Activated CD4-positive, alpha-beta T cell treated with anti-CD3 and anti-CD28 coated beads for 36 hours (primary cell): ENCODE results near the gene HOXB8. TPM values are rescaled to one million over a fixed set of nuclear protein-coding genes. Genes with fewer than 3 reads are reported as not detected.
A peak's percentile ranks its signal among the peaks of the same experiment; 100 is the strongest.

Experiments
- ATAC-seq: fragments of 200-7000 bp; cut with Tn5 transposase; one replicate; pipeline ENCODE4 v1.10.0; 2021; ENCODE audit warnings: mild to moderate bottlenecking, moderate library complexity
- CTCF ChIA-PET: fragments of 350-600 bp; sonication (Branson Sonifier 250); formaldehyde crosslinking; loops from one replicate; lab custom pipeline; 2021; ENCODE audit warnings: antibody characterized with exemption; lab: Charles Lee
- POLR2A ChIA-PET: fragments of 350-600 bp; sonication (Branson Sonifier 250); formaldehyde crosslinking; loops from one replicate; lab custom pipeline; 2021; ENCODE audit warnings: antibody characterized with exemption, inconsistent platforms; lab: Charles Lee
- DNase-seq: peaks from one replicate; pipeline ENCODE4 v3.0.0-alpha.2; 2020
- H3K27ac Mint-ChIP-seq: one replicate; pipeline ENCODE4 v1.8.0; 2021; ENCODE audit warnings: mixed read lengths
- H3K27me3 Mint-ChIP-seq: one replicate; pipeline ENCODE4 v1.8.0; 2021; ENCODE audit warnings: mixed read lengths
- H3K36me3 Mint-ChIP-seq: one replicate; pipeline ENCODE4 v1.8.0; 2021; ENCODE audit warnings: low read depth, mixed read lengths
- H3K4me1 Mint-ChIP-seq: one replicate; pipeline ENCODE4 v1.8.0; 2021; ENCODE audit warnings: mixed read lengths
- H3K4me3 Mint-ChIP-seq: one replicate; pipeline ENCODE4 v1.8.0; 2021; ENCODE audit warnings: mild to moderate bottlenecking, moderate library complexity, mixed read lengths
- H3K9me3 Mint-ChIP-seq: one replicate; pipeline ENCODE4 v1.8.0; 2021; ENCODE audit warnings: low read depth, mixed read lengths
- intact Hi-C, 2 experiments: fragments of 100-400 bp; cut with DNase I in 1 of 2; cut with micrococcal nuclease in 1 of 2; formaldehyde crosslinking; loops; one replicate each; pipeline versions ENCODE4 v1.14.2 to v1.15.1; 2022 to 2024; cut with DNase I, micrococcal nuclease
- total RNA-seq, 2 experiments: library from RNA; stranded (reverse); gene quantifications; one replicate each; pipeline ENCODE4 v1.2.3, GENCODE V29; 2021

HOXB8 gene
- total RNA-seq, 2 experiments from 2014 or later = not detected

- H3K4me3 Mint-ChIP-seq = peak overlapping the region; percentile 81
- no peak overlapping the region for H3K27ac Mint-ChIP-seq
- H3K27me3 Mint-ChIP-seq = peaks cover 40% of the 10 kb centered on the region
- POLR2A ChIA-PET = no interaction called here
- H3K9me3 Mint-ChIP-seq = no peaks in the 10 kb centered on the region
- DNase-seq (no peak), ATAC-seq (no peak)
- CTCF ChIA-PET = interaction anchor here (0.6 to 0.7 kb wide), 3 partner anchors 38 to 243 kb away, joined by 3 to 4 read pairs (median 3); no protein-coding TSS in a partner anchor
- intact Hi-C loops = loop anchor here in 1 of 2 experiments (5.0 kb wide), 1 partner anchor 34 kb away; no protein-coding TSS in a partner anchor
- H3K36me3 Mint-ChIP-seq = peaks cover 2% of the 10 kb centered on the region
- peaks cover 36% of the 10 kb centered on the region for H3K4me1 Mint-ChIP-seq
Measured at GRCh38 chr17:48576479-48577309, 38.4 kb downstream of the HOXB8 start.

GRCh38 chr17:48575673-48576478, 39.2 kb downstream of the HOXB8 start:
- DNase-seq (no peak), ATAC-seq (no peak)
- intact Hi-C loops = loop anchor here in 1 of 2 experiments (5.0 kb wide), 1 partner anchor 34 kb away; no protein-coding TSS in a partner anchor
- CTCF ChIA-PET = interaction anchor here (0.6 to 0.7 kb wide), 3 partner anchors 38 to 242 kb away, joined by 3 to 4 read pairs (median 3); no protein-coding TSS in a partner anchor
- Mint-ChIP-seq H3K36me3 (peaks cover 2% of the 10 kb centered on the region), H3K9me3 (no peaks in the 10 kb centered on the region), H3K27me3 (peaks cover 32% of the 10 kb centered on the region), H3K4me1 (peaks cover 31% of the 10 kb centered on the region), H3K4me3 (no peak overlapping the region), H3K27ac (no peak overlapping the region)
- POLR2A ChIA-PET = no interaction called here

GRCh38 chr17:48575066-48575582, 40.0 kb downstream of the HOXB8 start:
- H3K4me3 Mint-ChIP-seq = no peak overlapping the region
- CTCF ChIA-PET = interaction anchor here (0.6 to 1.2 kb wide), 7 partner anchors 38 to 495 kb away, joined by 3 to 4 read pairs (median 3); no protein-coding TSS in a partner anchor
- intact Hi-C loops = loop anchor here in 1 of 2 experiments (5.0 kb wide), 1 partner anchor 33 kb away; no protein-coding TSS in a partner anchor

GRCh38 chr17:48574505-48575065, 40.5 kb downstream of the HOXB8 start:
- ATAC-seq = no peak
- ChIA-PET POLR2A (interaction anchor here (0.7 kb wide), 1 partner anchor 253 kb away, joined by 3 read pairs; no protein-coding TSS in a partner anchor), CTCF (interaction anchor here (0.5 to 1.2 kb wide), 9 partner anchors 38 to 722 kb away, joined by 3 to 5 read pairs (median 3); no protein-coding TSS in a partner anchor)
- peaks cover 21% of the 10 kb centered on the region for H3K4me1 Mint-ChIP-seq
- peaks cover 2% of the 10 kb centered on the region for H3K36me3 Mint-ChIP-seq
- DNase-seq = no peak
- H3K4me3 Mint-ChIP-seq = no peak overlapping the region
- H3K9me3 Mint-ChIP-seq = no peaks in the 10 kb centered on the region
- peaks cover 24% of the 10 kb centered on the region for H3K27me3 Mint-ChIP-seq
- no peak overlapping the region for H3K27ac Mint-ChIP-seq
- intact Hi-C loops = loop anchor here in 1 of 2 experiments (5.0 kb wide), 1 partner anchor 32 kb away; no protein-coding TSS in a partner anchor

More at GRCh38 chr17:48575066-48575582, 40.0 kb downstream of the HOXB8 start:
- Mint-ChIP-seq H3K36me3 (peaks cover 2% of the 10 kb centered on the region), H3K27me3 (peaks cover 27% of the 10 kb centered on the region), H3K9me3 (no peaks in the 10 kb centered on the region), H3K27ac (no peak overlapping the region), H3K4me1 (peaks cover 24% of the 10 kb centered on the region)
- ATAC-seq (no peak), DNase-seq (no peak)
- POLR2A ChIA-PET = no interaction called here

GRCh38 chr17:48571826-48572417, 43.2 kb downstream of the HOXB8 start:
- H3K4me3 Mint-ChIP-seq = no peak overlapping the region
- no peaks in the 10 kb centered on the region for H3K9me3 Mint-ChIP-seq
- intact Hi-C loops = no loop called here
- H3K36me3 Mint-ChIP-seq = peaks cover 2% of the 10 kb centered on the region
- H3K27ac Mint-ChIP-seq = no peak overlapping the region
- peaks cover 10% of the 10 kb centered on the region for H3K4me1 Mint-ChIP-seq
- ChIA-PET CTCF (no interaction called here), POLR2A (no interaction called here)
- no peak for ATAC-seq
- peaks cover 21% of the 10 kb centered on the region for H3K27me3 Mint-ChIP-seq
- DNase-seq = no peak

GRCh38 chr17:48571024-48571818, 43.9 kb downstream of the HOXB8 start:
- no peak for DNase-seq
- H3K4me3 Mint-ChIP-seq = no peak overlapping the region
- peaks cover 2% of the 10 kb centered on the region for H3K36me3 Mint-ChIP-seq
- H3K9me3 Mint-ChIP-seq = no peaks in the 10 kb centered on the region
- ATAC-seq = no peak
- peaks cover 18% of the 10 kb centered on the region for H3K27me3 Mint-ChIP-seq
- ChIA-PET CTCF (interaction anchor here (1.5 kb wide), 1 partner anchor 312 kb away, joined by 4 read pairs; no protein-coding TSS in a partner anchor), POLR2A (no interaction called here)
- no peak overlapping the region for H3K27ac Mint-ChIP-seq
- peaks cover 8% of the 10 kb centered on the region for H3K4me1 Mint-ChIP-seq
- intact Hi-C loops = no loop called here

GRCh38 chr17:48570325-48571023, 44.6 kb downstream of the HOXB8 start:
- no peaks in the 10 kb centered on the region for H3K36me3 Mint-ChIP-seq
- ChIA-PET CTCF (interaction anchor here (0.5 to 1.5 kb wide), 4 partner anchors 23 to 311 kb away, joined by 3 to 5 read pairs (median 4); no protein-coding TSS in a partner anchor), POLR2A (no interaction called here)
- H3K4me3 Mint-ChIP-seq = no peak overlapping the region
- H3K27ac Mint-ChIP-seq = no peak overlapping the region
- peaks cover 5% of the 10 kb centered on the region for H3K4me1 Mint-ChIP-seq
- no peaks in the 10 kb centered on the region for H3K9me3 Mint-ChIP-seq
- intact Hi-C loops = no loop called here
- ATAC-seq (no peak), DNase-seq (no peak)
- peaks cover 16% of the 10 kb centered on the region for H3K27me3 Mint-ChIP-seq

GRCh38 chr17:48569674-48570324, 45.3 kb downstream of the HOXB8 start:
- ATAC-seq (no peak), DNase-seq (no peak)
- CTCF ChIA-PET = interaction anchor here (0.8 to 1.5 kb wide), 3 partner anchors 23 to 310 kb away, joined by 3 to 5 read pairs (median 4); no protein-coding TSS in a partner anchor
- intact Hi-C loops = no loop called here
- Mint-ChIP-seq H3K4me3 (no peak overlapping the region), H3K27me3 (peaks cover 17% of the 10 kb centered on the region), H3K9me3 (no peaks in the 10 kb centered on the region), H3K4me1 (peaks cover 5% of the 10 kb centered on the region), H3K36me3 (no peaks in the 10 kb centered on the region), H3K27ac (no peak overlapping the region)
- POLR2A ChIA-PET = no interaction called here

- no peaks in the 10 kb centered on the region for H3K36me3 Mint-ChIP-seq
- H3K9me3 Mint-ChIP-seq = no peaks in the 10 kb centered on the region
- peaks cover 20% of the 10 kb centered on the region for H3K27me3 Mint-ChIP-seq
- H3K4me1 Mint-ChIP-seq = peaks cover 5% of the 10 kb centered on the region
- no peak for DNase-seq
- ChIA-PET POLR2A (no interaction called here), CTCF (interaction anchor here (0.6 kb wide), 1 partner anchor 92 kb away, joined by 4 read pairs; no protein-coding TSS in a partner anchor)
- no peak for ATAC-seq
- intact Hi-C loops = no loop called here
- no peak overlapping the region for H3K27ac Mint-ChIP-seq
- no peak overlapping the region for H3K4me3 Mint-ChIP-seq
Measured at GRCh38 chr17:48569240-48569582, 45.9 kb downstream of the HOXB8 start.
